ENCODE data around the gene ZNF385C. TPM values are rescaled to one million over a fixed set of nuclear protein-coding genes. Genes with fewer than 3 reads are reported as not detected.

Gene ZNF385C
- total and polyA plus RNA-seq, 2 of the 13 experiments (the other 11 are each of a cell fraction or from before 2014, with no cell fraction given) = 2.3 to 6.1 TPM

DNA sequence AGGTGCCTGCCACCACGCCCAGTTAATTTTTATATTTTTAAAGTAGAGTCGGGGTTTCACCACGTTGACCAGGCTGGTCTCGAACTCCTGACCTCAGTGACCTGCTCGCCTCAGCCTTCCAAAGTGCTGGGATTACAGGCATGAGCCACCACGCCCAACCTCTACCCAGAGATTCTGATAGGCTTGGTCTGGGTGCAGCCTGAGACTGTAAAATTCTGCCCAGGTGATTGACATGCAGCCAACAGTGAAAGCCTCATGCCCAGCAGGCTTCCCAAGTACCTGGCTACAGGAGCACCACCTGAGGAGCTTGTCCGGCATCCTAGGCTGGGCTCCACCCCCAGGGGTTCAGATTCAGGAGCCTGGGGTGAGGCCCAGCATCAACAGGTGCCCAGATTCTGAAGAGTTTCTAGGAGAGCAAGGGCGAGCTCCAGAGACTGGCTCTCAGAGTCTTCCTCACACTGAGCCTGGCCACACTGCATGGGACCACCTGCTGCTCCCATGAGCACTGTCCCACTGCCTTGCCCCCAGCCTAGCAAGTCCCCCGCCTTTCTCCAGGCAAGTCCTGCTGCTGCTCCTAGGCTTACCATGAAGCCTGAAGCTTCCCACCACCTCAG is 16.6 kb downstream of the ZNF385C start:
- in situ Hi-C loops (cut with HindIII; ENCODE audit: extremely low pct_ligation_motif_present, low pct_unique_long_range_greater_than_20kb) (no loop called here), intact Hi-C loops (cut with micrococcal nuclease; ENCODE audit: unreplicated experiment) (no loop called here)
- POLR2A ChIA-PET = no interaction called here
- no peaks in the 10 kb centered on the region for H3K9me3 ChIP-seq (ENCODE audit: low read length)
- H2AFZ ChIP-seq (ENCODE audit: low read length) = no peak overlapping the region
- CTCF ChIA-PET (ENCODE audit: low intra/inter-chr PET ratio, low total read pairs) = no interaction called here
- peak; percentile 45 for ATAC-seq
- no peak overlapping the region for H3K9ac ChIP-seq (ENCODE audit: insufficient read depth, low read depth, low read length)
- H3K4me2 ChIP-seq (ENCODE audit: low read depth, low read length) = no peak overlapping the region
- H3K4me3 ChIP-seq (replicated peaks in 1 of 3; ENCODE audit: insufficient read depth in 1 of 3, low read depth in 2 of 3, low read length in 3 of 3) = no peak overlapping the region
- no peaks in the 10 kb centered on the region for H3K79me2 ChIP-seq (ENCODE audit: insufficient read depth, low read length)
- 59% methylated on average over 9 of the region's 9 CpGs for WGBS (ENCODE audit: low lambda C conversion rate)
- DNase-seq (ENCODE audit: low spot score) = no peak
- H3K36me3 ChIP-seq (replicated peaks in 1 of 2; ENCODE audit: control insufficient read depth in 1 of 2, insufficient read depth in 2 of 2, low read length in 2 of 2) = no peaks in the 10 kb centered on the region
- H3K27ac ChIP-seq (ENCODE audit: extremely low read length, insufficient read depth, low read length) = no peak overlapping the region
- TF ChIP-seq PBX2 (CRISPR knock-in tag; IDR thresholded peaks at IDR 0.05) (peak; percentile 11; the same call in 1 of the 2 replicates), ZNF569 (CRISPR knock-in tag; IDR thresholded peaks at IDR 0.05; ENCODE audit: borderline replicate concordance) (no peak)
- H3K27me3 ChIP-seq (ENCODE audit: control insufficient read depth in 1 of 2, insufficient read depth in 2 of 2, low read length in 2 of 2) = peaks cover 0 to 4% of the 10 kb centered on the region in 2 experiments; a peak in 1 of 5 replicates
- FAIRE-seq = no peak
- no peaks in the 10 kb centered on the region for H4K20me1 ChIP-seq (ENCODE audit: insufficient read depth, low read length)
- no TSS peak for BruUV-seq (replicated peaks)
- peaks cover 50% of the 10 kb centered on the region for H3K4me1 ChIP-seq (ENCODE audit: insufficient read depth, low read length)

- BruUV-seq (replicated peaks) = no TSS peak
- 60% methylated on average over 2 of the region's 2 CpGs for WGBS (ENCODE audit: low lambda C conversion rate)
- Histone ChIP-seq H4K20me1 (ENCODE audit: insufficient read depth, low read length) (no peaks in the 10 kb centered on the region), H3K4me1 (ENCODE audit: insufficient read depth, low read length) (peaks cover 67% of the 10 kb centered on the region), H3K4me2 (ENCODE audit: low read depth, low read length) (no peak overlapping the region), H3K79me2 (ENCODE audit: insufficient read depth, low read length) (no peaks in the 10 kb centered on the region), H3K4me3 (replicated peaks in 1 of 3; ENCODE audit: insufficient read depth in 1 of 3, low read depth in 2 of 3, low read length in 3 of 3) (no peak overlapping the region), H2AFZ (ENCODE audit: low read length) (no peak overlapping the region), H3K9me3 (ENCODE audit: low read length) (no peaks in the 10 kb centered on the region), H3K27ac (ENCODE audit: extremely low read length, insufficient read depth, low read length) (no peak overlapping the region), H3K27me3 (ENCODE audit: control insufficient read depth in 1 of 2, insufficient read depth in 2 of 2, low read length in 2 of 2) (peaks cover 0 to 4% of the 10 kb centered on the region in 2 experiments; a peak in 1 of 5 replicates), H3K9ac (ENCODE audit: insufficient read depth, low read depth, low read length) (no peak overlapping the region), H3K36me3 (replicated peaks in 1 of 2; ENCODE audit: control insufficient read depth in 1 of 2, insufficient read depth in 2 of 2, low read length in 2 of 2) (no peaks in the 10 kb centered on the region)
- intact Hi-C loops (cut with micrococcal nuclease; ENCODE audit: unreplicated experiment) (no loop called here), in situ Hi-C loops (cut with HindIII; ENCODE audit: extremely low pct_ligation_motif_present, low pct_unique_long_range_greater_than_20kb) (no loop called here)
- FAIRE-seq (no peak), DNase-seq (ENCODE audit: low spot score) (no peak), ATAC-seq (no peak)
- TF ChIP-seq ZNF770 (CRISPR knock-in tag; IDR thresholded peaks at IDR 0.05) (0 out of 2 replicates have a peak, but pooled peaks have one; percentile 22), ZBTB7B (CRISPR knock-in tag; IDR thresholded peaks at IDR 0.05) (no peak), RORA (CRISPR knock-in tag; IDR thresholded peaks at IDR 0.05) (no peak), ATF7 (IDR thresholded peaks at IDR 0.05) (peak; percentile 96), ATF7 (CRISPR knock-in tag; IDR thresholded peaks at IDR 0.05) (no peak)
- ChIA-PET POLR2A (interaction anchor here (2.0 kb wide), 1 partner anchor 24 kb away, joined by 4 read pairs; no protein-coding TSS in a partner anchor), CTCF (ENCODE audit: low intra/inter-chr PET ratio, low total read pairs) (no interaction called here)
Observed at GRCh38 chr17:42079541-42079940, 18.7 kb downstream of the ZNF385C start.
